Anterior cingulate cortex (tissue), 58 donors: ENCODE data around the gene C20orf202.

Source experiments
- DNase-seq, 58 donors: peaks; one replicate each; lab custom pipeline; 2025; lab: John Stamatoyannopoulos, UW

C20orf202 gene

GRCh38 chr20:1184260-1184637 is 19.0 kb upstream of the C20orf202 start:
- no peak for DNase-seq

GRCh38 chr20:1184638-1185315 is 18.5 kb upstream of the C20orf202 start, which contains the start of gene TMEM74B:
Gene TMEM74B (minus strand): TSS chr20:1184981. CDS start chr20:1183801, 1,180 bp downstream.
- peak in 3 of 58 donors; percentile 5 to 43 (median 14) for DNase-seq

GRCh38 chr20:1185316-1185741 is 17.9 kb upstream of the C20orf202 start:
- DNase-seq: peak in 1 of 58 donors; percentile 42

GRCh38 chr20:1185790-1186334 is 17.4 kb upstream of the C20orf202 start:
- peak in 13 of 58 donors; percentile 7 to 70 (median 22) for DNase-seq

GRCh38 chr20:1186367-1186991 is 16.8 kb upstream of the C20orf202 start:
- DNase-seq: no peak

- no peak for DNase-seq
These were observed 15.6 kb upstream of the C20orf202 start for GRCh38 chr20:1187605-1188171.

- DNase-seq: no peak
These were observed 14.9 kb upstream of the C20orf202 start for GRCh38 chr20:1188347-1188746.

- no peak for DNase-seq
These were observed 13.4 kb upstream of the C20orf202 start for GRCh38 chr20:1189827-1190226.

GRCh38 chr20:1190847-1191246 is 12.4 kb upstream of the C20orf202 start:
- DNase-seq: no peak

GRCh38 chr20:1191299-1191698 is 12.0 kb upstream of the C20orf202 start:
- no peak for DNase-seq

GRCh38 chr20:1195226-1195625 is 8.0 kb upstream of the C20orf202 start:
- no peak for DNase-seq

GRCh38 chr20:1196634-1197033 is 6.6 kb upstream of the C20orf202 start:
- no peak for DNase-seq

GRCh38 chr20:1197801-1198200 is 5.5 kb upstream of the C20orf202 start:
- DNase-seq: no peak

- DNase-seq: no peak
These were observed 4.5 kb upstream of the C20orf202 start for GRCh38 chr20:1198751-1199150.

- no peak for DNase-seq
These were observed 3.9 kb upstream of the C20orf202 start for GRCh38 chr20:1199212-1199873.

- no peak for DNase-seq
These were observed 3.3 kb upstream of the C20orf202 start for GRCh38 chr20:1199964-1200363.

- no peak for DNase-seq
These were observed 376 bp downstream of the C20orf202 start for GRCh38 chr20:1203630-1204029.

GRCh38 chr20:1204113-1204512 is 859 bp downstream of the C20orf202 start:
- no peak for DNase-seq

- no peak for DNase-seq
These were observed 1.3 kb downstream of the C20orf202 start for GRCh38 chr20:1204576-1204975.

- no peak for DNase-seq
These were observed 2.5 kb downstream of the C20orf202 start for GRCh38 chr20:1205802-1206201.
